AG08396 (cell line): ENCODE results near the gene ECHS1.
"Not testable (repeated sequence)": the region's sequence is repeated elsewhere in the genome, so short reads cannot be mapped to it uniquely, and the experiment has no call there.

Experiments
- DNase-seq: peaks from one replicate; pipeline ENCODE4 v3.0.0; 2012; ENCODE audit warnings: low spot score, mixed read lengths

The ECHS1 gene

GRCh38 chr10:133399123-133399601 lies 26.0 kb upstream of the ECHS1 start:
- DNase-seq: no peak

- no peak for DNase-seq
Observed at GRCh38 chr10:133397938-133398337, 24.8 kb upstream of the ECHS1 start.

- no peak for DNase-seq
Observed at GRCh38 chr10:133396035-133396624, 23.0 kb upstream of the ECHS1 start.

- DNase-seq: no peak
Observed at GRCh38 chr10:133394801-133395221, 21.7 kb upstream of the ECHS1 start.

GRCh38 chr10:133394064-133394663 lies 21.0 kb upstream of the ECHS1 start, which contains the start of gene MTG1:
Gene MTG1, plus strand, starts transcription at chr10:133394157. Its CDS starts 64 bp downstream, at chr10:133394221.
- peak; percentile 100 for DNase-seq

- DNase-seq: no peak
Observed at GRCh38 chr10:133393401-133394063, 20.4 kb upstream of the ECHS1 start.

- no peak for DNase-seq
Observed at GRCh38 chr10:133391761-133392518, 18.8 kb upstream of the ECHS1 start.

GRCh38 chr10:133391249-133391635 lies 18.1 kb upstream of the ECHS1 start:
- no peak for DNase-seq

- no peak for DNase-seq
Observed at GRCh38 chr10:133390597-133391248, 17.6 kb upstream of the ECHS1 start.

GRCh38 chr10:133388973-133389818 lies 16.0 kb upstream of the ECHS1 start:
- DNase-seq: no peak

- no peak for DNase-seq
Observed at GRCh38 chr10:133388236-133388972, 15.2 kb upstream of the ECHS1 start.

GRCh38 chr10:133386951-133387350 lies 13.8 kb upstream of the ECHS1 start:
- DNase-seq: not testable (repeated sequence)

GRCh38 chr10:133385214-133385613 lies 12.1 kb upstream of the ECHS1 start:
- no peak for DNase-seq

- DNase-seq: no peak
Observed at GRCh38 chr10:133384071-133384470, 10.9 kb upstream of the ECHS1 start.

- no peak for DNase-seq
Observed at GRCh38 chr10:133383551-133383950, 10.4 kb upstream of the ECHS1 start.

- DNase-seq: no peak
Observed at GRCh38 chr10:133381036-133381435, 7.9 kb upstream of the ECHS1 start.

- DNase-seq: no peak
Observed at GRCh38 chr10:133379801-133380666, 6.9 kb upstream of the ECHS1 start.

GRCh38 chr10:133379152-133379800 lies 6.1 kb upstream of the ECHS1 start, which contains the start of gene PAOX:
Gene PAOX, plus strand, starts transcription at chr10:133379262. Its CDS starts 55 bp downstream, at chr10:133379317.
- peak; percentile 94 for DNase-seq
